Stimulated activated naive B cell treated with anti-CD40 and anti-IgM and Interleukin-4, amounts not matched to agents 10 μg/mL and 1 μg/mL and 100 μg/mL, for 72 hours (primary cell): ENCODE data around the gene ITCH.
"Not testable (repeated sequence)": the region's sequence is repeated elsewhere in the genome, so short reads cannot be mapped to it uniquely, and the experiment has no call there.

Source experiments
- ATAC-seq, 2 donors: fragments of 150-1000 bp; cut with Tn5 transposase; replicated peaks; 2 replicates each; pipeline ENCODE4 v1.10.0; 2021; ENCODE audit warnings: moderate library complexity in 1 of 2
- DNase-seq: peaks from one replicate; pipeline ENCODE4 v3.0.0; 2021
- H3K27ac Mint-ChIP-seq: one replicate; pipeline ENCODE4 v1.8.0; 2022; ENCODE audit warnings: mild to moderate bottlenecking, mixed read lengths
- H3K27me3 Mint-ChIP-seq, 2 donors: one replicate each; pipeline ENCODE4 v1.8.0; 2022; ENCODE audit warnings: mixed read lengths in 2 of 2
- H3K36me3 Mint-ChIP-seq, 2 donors: one replicate each; pipeline ENCODE4 v1.8.0; 2022; ENCODE audit warnings: mixed read lengths in 2 of 2, mild to moderate bottlenecking in 1 of 2
- H3K4me1 Mint-ChIP-seq, 2 donors: one replicate each; pipeline ENCODE4 v1.8.0; 2022; ENCODE audit warnings: mixed read lengths in 2 of 2, mild to moderate bottlenecking in 1 of 2
- H3K4me3 Mint-ChIP-seq, 2 donors: one replicate each; pipeline ENCODE4 v1.8.0; 2022; ENCODE audit warnings: mild to moderate bottlenecking in 2 of 2, mixed read lengths in 2 of 2, moderate library complexity in 1 of 2
- H3K9me3 Mint-ChIP-seq, 2 donors: one replicate each; pipeline ENCODE4 v1.8.0; 2022; ENCODE audit warnings: mixed read lengths in 2 of 2, mild to moderate bottlenecking in 1 of 2

The ITCH gene

GRCh38 chr20:34493646-34494045 lies 130.6 kb downstream of the ITCH start:
- no peak overlapping the region for H3K4me3 Mint-ChIP-seq
- peaks cover 11 to 27% of the 10 kb centered on the region in 2 donors for H3K4me1 Mint-ChIP-seq
- DNase-seq (no peak), ATAC-seq (peak; percentile 22 to 33)
- H3K36me3 Mint-ChIP-seq: peaks cover 60 to 66% of the 10 kb centered on the region in 2 donors
- peaks cover 0 to 5% of the 10 kb centered on the region in 2 donors for H3K9me3 Mint-ChIP-seq
- H3K27me3 Mint-ChIP-seq: no peaks in the 10 kb centered on the region
- H3K27ac Mint-ChIP-seq: peak overlapping the region; percentile 37

- ATAC-seq (no peak), DNase-seq (no peak)
- Mint-ChIP-seq H3K9me3 (peaks cover 2 to 12% of the 10 kb centered on the region in 2 donors), H3K4me1 (peaks cover 11 to 27% of the 10 kb centered on the region in 2 donors), H3K36me3 (peaks cover 66 to 72% of the 10 kb centered on the region in 2 donors), H3K27ac (no peak overlapping the region), H3K27me3 (no peaks in the 10 kb centered on the region), H3K4me3 (no peak overlapping the region)
These were observed 132.2 kb downstream of the ITCH start for GRCh38 chr20:34495307-34495706.

- no peak for ATAC-seq
- Mint-ChIP-seq H3K4me3 (no peak overlapping the region), H3K4me1 (peaks cover 11 to 27% of the 10 kb centered on the region in 2 donors), H3K36me3 (peaks cover 68 to 72% of the 10 kb centered on the region in 2 donors), H3K27me3 (no peaks in the 10 kb centered on the region), H3K27ac (no peak overlapping the region), H3K9me3 (peaks cover 8 to 15% of the 10 kb centered on the region in 2 donors)
- no peak for DNase-seq
These were observed 132.8 kb downstream of the ITCH start for GRCh38 chr20:34495916-34496315.

- not testable (repeated sequence) for H3K27me3 Mint-ChIP-seq, ATAC-seq, H3K27ac Mint-ChIP-seq, DNase-seq, H3K4me3 Mint-ChIP-seq
- Mint-ChIP-seq H3K9me3 (peaks cover 8 to 15% of the 10 kb centered on the region in 2 donors), H3K36me3 (peaks cover 68 to 73% of the 10 kb centered on the region in 2 donors), H3K4me1 (peaks cover 11 to 27% of the 10 kb centered on the region in 2 donors)
These were observed 134.5 kb downstream of the ITCH start for GRCh38 chr20:34497596-34497995.

- peaks cover 52 to 53% of the 10 kb centered on the region in 2 donors for H3K36me3 Mint-ChIP-seq
- H3K27ac Mint-ChIP-seq: peak overlapping the region; percentile 27
- no peaks in the 10 kb centered on the region for H3K27me3 Mint-ChIP-seq
- no peak for ATAC-seq
- no peak for DNase-seq
- H3K4me3 Mint-ChIP-seq: no peak overlapping the region
- H3K9me3 Mint-ChIP-seq: peaks cover 8 to 15% of the 10 kb centered on the region in 2 donors
- peaks cover 4 to 7% of the 10 kb centered on the region in 2 donors for H3K4me1 Mint-ChIP-seq
These were observed 137.8 kb downstream of the ITCH start for GRCh38 chr20:34500823-34501222.

GRCh38 chr20:34506480-34506879 lies 143.4 kb downstream of the ITCH start:
- ATAC-seq (no peak), DNase-seq (no peak)
- Mint-ChIP-seq H3K27ac (no peak overlapping the region), H3K4me1 (no peaks in the 10 kb centered on the region), H3K4me3 (no peak overlapping the region), H3K36me3 (peaks cover 21 to 35% of the 10 kb centered on the region in 2 donors), H3K27me3 (no peaks in the 10 kb centered on the region), H3K9me3 (no peaks in the 10 kb centered on the region)

- H3K9me3 Mint-ChIP-seq: no peaks in the 10 kb centered on the region
- no peak for DNase-seq
- no peaks in the 10 kb centered on the region for H3K27me3 Mint-ChIP-seq
- no peak overlapping the region for H3K27ac Mint-ChIP-seq
- H3K4me1 Mint-ChIP-seq: no peaks in the 10 kb centered on the region
- peaks cover 21 to 31% of the 10 kb centered on the region in 2 donors for H3K36me3 Mint-ChIP-seq
- ATAC-seq: no peak
- H3K4me3 Mint-ChIP-seq: no peak overlapping the region
These were observed 144.8 kb downstream of the ITCH start for GRCh38 chr20:34507702-34508413.

GRCh38 chr20:34510575-34510974 lies 147.5 kb downstream of the ITCH start:
- Mint-ChIP-seq H3K4me1 (peaks cover 15 to 21% of the 10 kb centered on the region in 2 donors), H3K36me3 (peaks cover 21 to 30% of the 10 kb centered on the region in 2 donors), H3K27ac (no peak overlapping the region)

GRCh38 chr20:34511891-34512265 lies 148.8 kb downstream of the ITCH start:
- H3K27me3 Mint-ChIP-seq: no peaks in the 10 kb centered on the region
- peaks cover 20 to 29% of the 10 kb centered on the region in 2 donors for H3K36me3 Mint-ChIP-seq
- ATAC-seq (no peak), DNase-seq (no peak)
- no peak overlapping the region for H3K4me3 Mint-ChIP-seq
- no peak overlapping the region for H3K27ac Mint-ChIP-seq
- H3K4me1 Mint-ChIP-seq: peaks cover 15 to 22% of the 10 kb centered on the region in 2 donors
- no peaks in the 10 kb centered on the region for H3K9me3 Mint-ChIP-seq

More at GRCh38 chr20:34510575-34510974, 147.5 kb downstream of the ITCH start:
- no peak overlapping the region for H3K4me3 Mint-ChIP-seq
- no peaks in the 10 kb centered on the region for H3K9me3 Mint-ChIP-seq
- no peak for DNase-seq
- ATAC-seq: no peak
- H3K27me3 Mint-ChIP-seq: no peaks in the 10 kb centered on the region

GRCh38 chr20:34512266-34512954 lies 149.3 kb downstream of the ITCH start:
- ATAC-seq: no peak
- Mint-ChIP-seq H3K4me1 (peaks cover 15 to 22% of the 10 kb centered on the region in 2 donors), H3K9me3 (no peaks in the 10 kb centered on the region), H3K4me3 (no peak overlapping the region), H3K27me3 (no peaks in the 10 kb centered on the region), H3K36me3 (peaks cover 20 to 29% of the 10 kb centered on the region in 2 donors), H3K27ac (no peak overlapping the region)
- no peak for DNase-seq

GRCh38 chr20:34512955-34513419 lies 149.9 kb downstream of the ITCH start:
- H3K9me3 Mint-ChIP-seq: no peaks in the 10 kb centered on the region
- no peak overlapping the region for H3K4me3 Mint-ChIP-seq
- H3K27ac Mint-ChIP-seq: no peak overlapping the region
- H3K4me1 Mint-ChIP-seq: peaks cover 18 to 27% of the 10 kb centered on the region in 2 donors
- DNase-seq (no peak), ATAC-seq (no peak)
- peaks cover 17 to 23% of the 10 kb centered on the region in 2 donors for H3K36me3 Mint-ChIP-seq
- no peaks in the 10 kb centered on the region for H3K27me3 Mint-ChIP-seq

GRCh38 chr20:34514034-34514433 lies 151.0 kb downstream of the ITCH start:
- DNase-seq, H3K9me3 Mint-ChIP-seq, H3K27me3 Mint-ChIP-seq, ATAC-seq, H3K27ac Mint-ChIP-seq: not testable (repeated sequence)
- Mint-ChIP-seq H3K4me3 (peak overlapping the region in 1 of 2 donors; percentile 14), H3K36me3 (peaks cover 16 to 22% of the 10 kb centered on the region in 2 donors), H3K4me1 (peaks cover 24 to 37% of the 10 kb centered on the region in 2 donors)

- Mint-ChIP-seq H3K36me3 (peaks cover 14 to 21% of the 10 kb centered on the region in 2 donors), H3K4me3 (peak overlapping the region; percentile 95 to 99), H3K9me3 (no peaks in the 10 kb centered on the region), H3K27me3 (no peaks in the 10 kb centered on the region), H3K4me1 (peaks cover 24 to 37% of the 10 kb centered on the region in 2 donors), H3K27ac (peak overlapping the region; percentile 99)
- no peak for DNase-seq
- ATAC-seq: peak; percentile 10 to 21
These were observed 151.9 kb downstream of the ITCH start for GRCh38 chr20:34514897-34515483.

GRCh38 chr20:34515484-34516246 lies 152.6 kb downstream of the ITCH start:
- Mint-ChIP-seq H3K9me3 (no peaks in the 10 kb centered on the region), H3K4me3 (peak overlapping the region; percentile 95 to 99), H3K27me3 (no peaks in the 10 kb centered on the region), H3K36me3 (peaks cover 14 to 17% of the 10 kb centered on the region in 2 donors), H3K27ac (peak overlapping the region; percentile 99), H3K4me1 (peaks cover 24 to 42% of the 10 kb centered on the region in 2 donors)
- peak; percentile 66 for DNase-seq
- peak; percentile 72 to 76 for ATAC-seq
